8988T (cell line): ENCODE results near the gene TBC1D13.
"Not testable (repeated sequence)": the region's sequence is repeated elsewhere in the genome, so short reads cannot be mapped to it uniquely, and the experiment has no call there.

Experiments used
- DNase-seq: peaks from one replicate; pipeline ENCODE4 v3.0.0; 2011

TBC1D13 gene

GRCh38 chr9:128785427-128785826 is 1.6 kb upstream of the TBC1D13 start:
- DNase-seq: no peak

GRCh38 chr9:128787659-128788058 is 606 bp downstream of the TBC1D13 start:
- DNase-seq: no peak

- DNase-seq: no peak
Observed at GRCh38 chr9:128788445-128788844, 1.4 kb downstream of the TBC1D13 start.

- no peak for DNase-seq
Observed at GRCh38 chr9:128790536-128790935, 3.5 kb downstream of the TBC1D13 start.

GRCh38 chr9:128792134-128792533 is 5.1 kb downstream of the TBC1D13 start:
- no peak for DNase-seq

- DNase-seq: no peak
Observed at GRCh38 chr9:128792978-128793686, 6.1 kb downstream of the TBC1D13 start.

GRCh38 chr9:128794961-128795360 is 7.9 kb downstream of the TBC1D13 start:
- not testable (repeated sequence) for DNase-seq

GRCh38 chr9:128798896-128799295 is 11.8 kb downstream of the TBC1D13 start:
- DNase-seq: no peak

GRCh38 chr9:128800061-128800460 is 13.0 kb downstream of the TBC1D13 start:
- DNase-seq: no peak

- no peak for DNase-seq
Observed at GRCh38 chr9:128802482-128802881, 15.4 kb downstream of the TBC1D13 start.

- DNase-seq: no peak
Observed at GRCh38 chr9:128805661-128806060, 18.6 kb downstream of the TBC1D13 start.

GRCh38 chr9:128807827-128808226 is 20.8 kb downstream of the TBC1D13 start:
- no peak for DNase-seq

GRCh38 chr9:128808543-128808942 is 21.5 kb downstream of the TBC1D13 start:
- no peak for DNase-seq

- DNase-seq: no peak
Observed at GRCh38 chr9:128809036-128809599, 22.1 kb downstream of the TBC1D13 start.

GRCh38 chr9:128809831-128810230 is 22.8 kb downstream of the TBC1D13 start:
- DNase-seq: no peak

GRCh38 chr9:128810873-128811272 is 23.8 kb downstream of the TBC1D13 start:
- no peak for DNase-seq

- DNase-seq: peak; percentile 99
Observed at GRCh38 chr9:128818099-128818838, 31.2 kb downstream of the TBC1D13 start, which contains the start of gene ENDOG. TSS of gene ENDOG (plus strand) at chr9:128818500. CDS start at chr9:128818685, 185 bp downstream.

GRCh38 chr9:128818839-128819715 is 32.0 kb downstream of the TBC1D13 start:
- peak; percentile 65 for DNase-seq

- peak; percentile 25 for DNase-seq
Observed at GRCh38 chr9:128819716-128820664, 32.9 kb downstream of the TBC1D13 start.

- DNase-seq: peak; percentile 21
Observed at GRCh38 chr9:128820665-128821583, 33.9 kb downstream of the TBC1D13 start.
